HG03060 (cell line): ENCODE results near the gene PEX14.
"Not testable (repeated sequence)": the region's sequence is repeated elsewhere in the genome, so short reads cannot be mapped to it uniquely, and the experiment has no call there.

Source experiments
- ATAC-seq: cut with Tn5 transposase; IDR thresholded peaks from one replicate; pipeline ENCODE4 v1.9.1; 2021; ENCODE audit warnings: low read depth, moderate number of reproducible peaks; ENCODE audit not compliant: unreplicated experiment

The PEX14 gene

DNA sequence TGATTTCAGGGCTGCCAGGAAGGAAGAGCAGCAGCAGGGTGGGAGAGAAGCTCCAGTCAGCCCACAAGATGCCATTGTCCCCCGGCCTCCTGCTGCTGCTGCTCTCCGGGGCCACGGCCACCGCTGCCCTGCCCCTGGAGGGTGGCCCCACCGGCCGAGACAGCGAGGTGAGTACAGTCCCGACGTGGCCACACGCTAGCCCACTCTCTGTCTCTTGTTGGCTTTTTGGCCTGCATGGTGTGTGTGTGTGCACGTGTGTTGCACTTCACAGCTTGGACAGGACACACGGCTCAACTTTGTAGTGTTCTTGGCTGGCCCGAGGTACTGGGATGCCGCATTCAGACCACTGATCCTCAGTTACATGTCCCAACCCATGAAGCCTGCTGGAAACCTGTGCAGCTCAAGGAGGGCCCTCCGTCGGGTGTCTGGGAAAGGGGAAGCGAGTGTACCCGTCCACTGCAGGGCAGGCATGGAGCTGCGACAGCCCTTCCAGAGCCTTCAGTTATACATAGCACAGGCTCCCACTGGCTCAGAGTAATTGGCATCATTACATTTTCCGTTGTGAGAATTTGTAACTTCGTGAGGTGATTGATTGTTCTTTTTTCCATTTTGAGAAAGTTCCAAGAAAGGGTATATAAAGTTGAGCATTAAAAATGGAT is 24.5 kb upstream of the PEX14 start:
- ATAC-seq: no peak

GRCh38 chr1:10450836-10451235 is 23.9 kb upstream of the PEX14 start:
- no peak for ATAC-seq

GRCh38 chr1:10451287-10451686 is 23.5 kb upstream of the PEX14 start:
- ATAC-seq: no peak

- no peak for ATAC-seq
These were observed 18.7 kb upstream of the PEX14 start for GRCh38 chr1:10456048-10456447.

DNA sequence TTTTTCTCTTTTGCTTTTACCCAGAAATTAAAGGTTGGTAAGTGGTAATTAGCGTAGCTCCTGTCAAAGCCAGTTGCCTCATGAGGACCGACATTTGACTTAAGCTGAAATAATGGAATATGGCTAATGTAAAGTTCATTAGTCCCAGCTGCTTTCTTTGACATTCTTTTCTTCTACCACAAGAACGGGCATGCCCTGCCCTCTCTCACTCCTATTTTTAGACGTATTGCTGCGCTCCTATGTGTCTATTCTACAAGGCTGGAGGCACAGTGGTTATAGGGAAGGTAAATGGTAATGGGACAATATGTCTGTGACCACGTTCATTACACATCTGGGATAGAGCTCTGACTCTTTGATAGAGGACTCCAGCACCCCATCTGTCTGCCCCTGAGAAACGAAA is 18.1 kb upstream of the PEX14 start:
- no peak for ATAC-seq

DNA sequence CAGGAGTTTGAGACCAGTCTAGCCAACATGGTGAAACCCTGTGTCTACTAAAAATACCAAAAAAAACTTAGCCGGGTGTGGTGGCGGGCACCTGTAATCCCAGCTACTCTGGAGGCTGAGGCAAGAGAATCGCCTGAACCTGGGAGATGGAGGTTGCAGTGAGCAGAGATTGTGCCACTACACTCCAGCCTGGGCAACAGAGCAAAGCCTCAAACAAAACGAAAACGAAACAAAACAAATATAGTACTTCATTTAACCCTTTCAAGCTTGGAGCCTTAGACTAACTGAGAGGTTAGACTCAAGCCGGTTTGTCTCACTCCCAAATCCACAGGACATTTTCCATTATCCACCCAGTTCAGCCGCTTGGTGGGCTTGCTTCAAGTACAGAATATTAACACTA is 17.3 kb upstream of the PEX14 start:
- not testable (repeated sequence) for ATAC-seq

DNA sequence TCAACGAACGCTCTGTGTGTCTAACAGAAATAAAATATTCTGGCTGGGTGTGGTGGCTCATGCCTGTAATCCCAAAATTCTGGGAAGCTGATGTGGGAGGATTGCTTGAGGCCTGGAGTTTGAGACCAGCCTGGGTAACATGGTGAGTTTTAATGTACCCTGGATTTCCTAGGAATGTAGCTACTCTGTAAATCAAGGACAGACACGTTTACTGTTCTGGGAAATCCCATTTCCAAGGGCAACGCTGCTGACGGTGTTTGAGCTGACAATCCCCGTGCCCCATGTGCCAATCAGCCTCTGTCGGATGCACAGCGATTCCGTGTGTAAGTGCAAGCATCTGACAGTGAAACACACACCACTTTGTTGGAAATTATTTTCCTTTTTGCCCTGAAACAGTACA is 16.9 kb upstream of the PEX14 start:
- no peak for ATAC-seq

- no peak for ATAC-seq
These were observed 15.6 kb upstream of the PEX14 start for GRCh38 chr1:10459184-10459583.

GRCh38 chr1:10467078-10467477 is 7.7 kb upstream of the PEX14 start:
- ATAC-seq: no peak

DNA sequence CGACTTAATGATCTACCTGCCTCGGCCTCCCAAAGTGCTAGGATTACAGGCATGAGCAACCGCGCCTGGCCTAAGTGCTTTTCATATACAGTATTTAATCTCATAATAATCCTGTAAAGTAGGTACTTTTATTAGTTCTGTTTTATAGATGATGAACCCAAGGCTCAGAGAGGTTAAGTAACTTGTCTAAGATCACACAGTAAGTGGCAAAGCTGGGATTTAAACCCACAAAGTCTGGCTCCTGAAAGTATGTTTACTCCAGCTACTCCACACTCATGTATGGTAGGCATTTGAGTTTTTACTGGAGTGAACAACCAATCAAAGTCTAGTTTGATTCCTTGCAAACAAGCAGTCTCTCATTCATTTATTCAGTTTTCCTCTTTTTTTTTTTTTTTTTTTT is 4.7 kb upstream of the PEX14 start:
- no peak for ATAC-seq

DNA sequence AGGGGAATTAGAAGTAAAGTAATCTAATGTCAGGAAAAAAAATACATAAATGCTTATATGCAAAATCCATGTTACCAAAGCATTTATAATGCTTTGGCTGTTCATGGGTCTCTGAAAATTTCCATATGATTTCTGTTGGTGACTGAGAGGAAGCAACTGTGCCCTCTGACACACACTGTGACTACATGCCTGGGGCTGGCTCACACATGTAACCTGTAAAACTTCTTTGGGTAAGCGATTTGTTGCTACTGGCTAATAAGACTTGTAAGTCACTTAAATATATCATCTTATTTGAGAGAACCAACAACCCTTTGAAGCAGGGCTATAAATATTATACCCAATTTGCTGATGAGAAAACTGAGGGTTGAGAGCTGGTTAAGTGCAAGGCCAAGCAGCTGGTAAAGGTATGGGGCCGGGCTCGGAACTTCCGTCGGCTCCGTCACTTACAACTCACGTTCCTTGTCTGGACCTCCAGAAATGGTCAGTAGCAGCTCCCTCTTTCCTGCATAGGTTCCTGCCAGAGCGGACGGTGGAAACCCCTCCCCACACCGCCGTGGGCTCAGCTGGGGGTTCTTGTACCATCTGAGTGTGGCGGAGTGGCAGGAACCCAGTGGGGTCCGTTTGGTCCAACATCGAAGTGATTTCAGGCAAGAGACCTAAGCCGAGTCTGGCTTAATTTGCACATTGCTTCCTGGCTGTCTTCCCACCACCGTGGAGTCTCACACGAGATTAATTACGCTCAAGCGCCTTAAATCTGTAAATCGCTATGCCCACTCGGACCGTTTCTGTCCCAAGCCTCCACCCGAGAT is 3.1 kb upstream of the PEX14 start:
- ATAC-seq: no peak

DNA sequence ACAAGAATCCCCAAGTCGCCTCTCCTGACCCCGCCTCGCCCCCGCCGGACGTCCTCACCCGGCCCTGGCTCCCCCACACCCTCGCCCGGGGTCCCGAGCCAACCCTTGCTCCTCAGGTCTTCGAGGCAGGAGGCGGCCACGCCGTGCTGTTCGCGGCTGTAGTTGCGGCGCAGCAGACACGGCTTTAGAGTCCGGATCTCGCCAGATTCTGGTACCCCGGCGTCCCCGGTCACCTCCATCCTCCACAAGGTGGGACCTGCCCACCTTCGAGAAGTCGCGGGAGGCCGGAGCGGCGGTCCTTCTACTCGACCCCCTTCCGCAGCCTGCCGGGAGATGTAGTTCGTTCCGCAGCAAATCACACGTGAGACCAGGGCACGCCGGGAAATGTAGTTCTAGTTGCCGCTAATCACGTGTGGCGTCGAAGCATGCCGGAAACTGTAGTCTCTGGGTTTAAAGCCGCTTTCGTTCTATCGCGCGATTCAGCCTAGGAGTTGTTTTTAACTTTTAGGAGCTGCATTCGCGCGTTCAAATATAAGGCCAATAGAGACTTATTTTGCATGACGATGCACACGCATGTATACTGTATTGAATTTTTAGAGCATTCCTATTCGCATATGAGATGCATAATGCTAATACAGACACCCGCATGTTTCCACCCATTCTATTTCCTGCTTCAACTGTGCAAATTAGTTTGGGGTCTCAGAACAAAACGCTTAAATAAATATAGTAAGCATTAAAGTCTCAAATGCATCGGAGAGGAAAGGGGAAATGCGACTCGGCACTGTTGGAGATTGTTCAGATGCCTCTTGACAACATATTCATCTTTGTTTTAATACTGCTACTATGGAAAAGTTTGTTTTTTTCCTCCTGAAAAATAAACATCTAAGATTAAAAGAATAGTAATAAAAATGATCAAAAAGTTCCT is 2.3 kb upstream of the PEX14 start, which contains the start of gene DFFA:
Gene DFFA (minus strand): TSS at position 310 of the 925 bp plus-strand sequence. CDS start 71 bp downstream, at position 239.
- peak; percentile 83 for ATAC-seq

- ATAC-seq: no peak
These were observed 1.5 kb upstream of the PEX14 start for GRCh38 chr1:10473145-10473765.

GRCh38 chr1:10474309-10474612 is 489 bp upstream of the PEX14 start:
- not testable (repeated sequence) for ATAC-seq

DNA sequence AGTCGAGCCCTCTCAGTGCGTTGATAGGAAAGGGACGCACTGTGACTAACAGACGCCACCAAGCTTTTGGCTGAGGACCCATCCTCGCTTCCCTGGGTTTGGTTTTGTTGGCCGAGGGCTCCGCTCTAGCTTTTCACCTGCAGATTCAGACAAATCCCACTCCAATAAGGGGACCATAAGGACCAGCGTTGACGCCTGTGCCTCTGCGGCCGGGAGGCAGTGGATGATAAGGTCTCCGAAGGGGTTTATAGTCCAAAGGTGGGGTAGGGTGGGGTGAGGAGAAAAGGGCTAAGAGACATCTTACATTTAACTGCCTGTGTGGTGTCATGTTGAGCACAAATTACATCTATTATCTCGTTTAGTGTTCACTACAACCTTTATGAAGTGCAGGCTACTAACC is 760 bp downstream of the PEX14 start:
- no peak for ATAC-seq

GRCh38 chr1:10479296-10479695 is 4.5 kb downstream of the PEX14 start:
- ATAC-seq: no peak

DNA sequence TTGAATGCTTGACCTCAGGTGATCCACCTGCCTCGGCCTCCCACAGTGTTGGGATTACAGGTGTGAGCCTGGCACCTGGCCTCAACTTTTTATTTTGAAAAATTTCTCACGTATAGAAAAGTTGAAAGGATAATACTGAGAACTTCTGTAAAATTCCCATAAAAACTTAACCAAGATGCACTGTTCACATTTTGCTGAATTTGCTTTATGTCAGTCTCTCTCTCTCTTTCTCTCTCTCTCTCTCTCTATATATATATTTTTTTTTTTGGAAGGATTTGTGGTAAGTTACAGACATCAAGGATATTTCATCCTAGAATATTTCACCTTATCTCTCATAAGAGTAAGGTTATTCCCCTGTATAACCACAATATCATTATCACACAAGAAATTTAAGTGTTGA is 5.9 kb downstream of the PEX14 start:
- ATAC-seq: no peak

DNA sequence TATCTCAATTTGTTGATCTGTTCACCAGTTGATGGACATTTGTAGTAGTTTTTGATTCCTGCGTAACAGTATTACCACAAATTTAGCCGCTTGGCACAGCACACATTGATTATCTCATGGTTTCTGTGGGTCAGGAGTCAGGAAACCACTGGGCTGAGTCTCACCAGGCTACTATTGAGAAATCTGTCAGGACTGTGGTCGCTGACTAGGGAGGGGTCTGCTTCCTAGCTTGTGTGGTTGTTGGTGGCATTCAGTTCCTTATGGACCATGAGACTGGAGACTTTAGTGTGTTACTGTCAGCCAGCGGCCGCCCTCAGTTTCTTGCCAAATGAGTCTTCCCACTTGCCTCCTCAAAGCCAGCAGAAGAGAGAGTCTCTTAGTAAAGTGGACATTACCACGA is 9.8 kb downstream of the PEX14 start:
- ATAC-seq: no peak

GRCh38 chr1:10489291-10490055 is 14.7 kb downstream of the PEX14 start:
- ATAC-seq: no peak
